CD4-positive, alpha-beta T cell treated with Interleukin-1 beta for 1 hour (primary cell): ENCODE results near the gene CBFA2T2.
"Not testable (repeated sequence)": the region's sequence is repeated elsewhere in the genome, so short reads cannot be mapped to it uniquely, and the experiment has no call there.

ENCODE experiments used
- DNase-seq, 2 donors: peaks; one replicate each; pipeline ENCODE4 v3.0.0-alpha.2; 2020 to 2022

Gene CBFA2T2

DNA sequence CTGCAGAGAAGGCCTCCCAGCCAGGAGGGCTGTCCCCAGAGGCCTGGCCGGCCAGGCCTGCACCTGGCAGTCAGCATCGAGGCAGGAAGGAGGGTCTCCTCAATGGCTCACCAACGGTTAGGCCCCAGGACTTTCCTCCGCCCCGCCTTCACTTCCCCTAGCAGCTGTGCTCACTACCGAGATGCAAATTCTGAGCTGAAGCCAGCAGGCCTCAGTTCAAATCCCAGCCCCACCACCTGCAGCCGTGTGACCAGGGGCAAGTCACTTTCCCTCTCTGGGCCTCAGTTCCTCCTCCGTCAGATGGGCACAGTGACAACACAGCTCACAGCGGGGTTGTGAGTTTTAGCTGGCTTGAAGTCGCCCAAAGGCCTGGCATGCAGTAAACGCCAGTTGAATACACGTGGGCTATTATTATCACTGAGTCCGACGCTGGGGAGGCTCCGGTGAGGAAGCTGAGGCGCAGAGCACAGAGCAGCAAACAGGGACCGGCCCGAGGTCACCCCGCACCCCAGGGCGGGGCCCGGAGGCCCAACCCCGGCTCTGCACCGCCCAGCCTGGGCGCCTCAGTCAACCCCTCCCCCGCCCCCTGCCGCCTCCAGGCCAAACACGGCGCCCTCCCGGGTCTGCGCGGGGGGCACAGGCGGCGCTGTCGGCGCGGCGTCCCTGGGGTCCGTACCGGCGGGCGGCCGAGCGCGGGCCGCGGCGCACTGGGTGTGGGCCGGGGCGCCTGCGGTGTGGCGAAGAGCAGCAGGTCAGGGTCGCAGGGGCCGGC is 195.6 kb downstream of the CBFA2T2 start:
- peak; percentile 38 to 43 for DNase-seq

DNA sequence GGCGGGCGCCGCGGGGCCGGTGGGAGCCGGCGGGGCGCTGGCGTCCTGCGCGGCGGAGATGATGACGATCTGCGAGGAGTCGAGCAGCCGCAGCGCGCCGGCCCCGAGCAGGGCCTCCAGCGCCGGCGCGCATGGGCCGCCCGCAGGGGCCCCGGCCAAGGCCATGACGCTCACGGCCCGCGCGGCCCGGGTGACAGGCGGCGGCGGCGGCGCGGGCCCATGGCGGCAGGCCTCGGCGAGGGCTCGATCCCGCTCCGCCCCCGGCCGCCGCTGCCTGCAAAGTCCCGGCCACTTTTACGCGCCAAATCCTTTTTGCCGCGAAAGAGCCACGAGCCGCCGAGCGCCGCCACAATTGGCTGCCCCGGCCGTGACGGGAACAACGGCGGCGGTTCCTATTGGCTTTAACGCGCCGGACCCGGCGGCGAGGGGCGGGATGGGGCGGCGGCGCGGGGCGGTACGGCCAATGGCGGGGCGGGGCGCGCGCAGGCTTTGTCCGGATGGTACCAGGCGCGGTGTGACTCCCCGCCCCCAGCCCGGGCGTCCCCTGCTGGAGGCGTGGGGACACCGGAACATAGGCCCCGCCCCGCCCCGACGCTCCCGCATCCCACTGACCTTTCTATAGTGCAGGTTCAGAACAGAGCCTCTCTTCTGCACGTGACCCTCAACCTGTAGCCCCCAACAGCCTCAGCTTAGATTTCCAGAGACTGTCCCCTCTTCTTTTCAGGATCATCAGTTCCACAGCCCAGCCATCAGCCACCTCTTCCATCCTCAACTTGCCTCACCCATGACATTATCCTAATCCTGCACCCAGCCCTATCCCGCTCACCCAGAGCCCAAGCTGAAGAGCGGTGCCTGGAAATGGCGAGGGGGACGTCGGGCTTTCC is 196.4 kb downstream of the CBFA2T2 start, which contains the start of gene E2F1:
Gene E2F1, minus strand, starts transcription at position 286 of the 884 bp plus-strand sequence. Its CDS starts 121 bp downstream, at position 165.
- DNase-seq, result peak; percentile 94 to 95

DNA sequence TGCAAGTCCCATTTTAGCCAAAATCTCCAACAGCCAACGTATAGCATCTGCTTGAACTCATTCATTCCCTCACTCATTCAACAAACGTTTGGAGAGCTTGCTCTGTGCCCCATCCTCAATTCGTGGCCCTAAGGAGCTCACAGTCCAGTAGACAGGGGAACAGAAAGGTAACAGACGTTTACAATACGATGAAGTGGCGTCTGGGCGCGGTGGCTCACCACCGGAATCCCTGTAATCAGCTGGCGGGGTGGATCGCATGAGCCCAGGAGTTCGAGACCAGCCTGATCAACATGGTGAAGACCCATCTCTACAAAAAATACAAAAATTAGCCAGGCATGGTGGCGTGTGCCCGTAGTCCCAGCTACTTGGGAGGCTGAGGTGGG is 197.1 kb downstream of the CBFA2T2 start:
- DNase-seq, result no peak

DNA sequence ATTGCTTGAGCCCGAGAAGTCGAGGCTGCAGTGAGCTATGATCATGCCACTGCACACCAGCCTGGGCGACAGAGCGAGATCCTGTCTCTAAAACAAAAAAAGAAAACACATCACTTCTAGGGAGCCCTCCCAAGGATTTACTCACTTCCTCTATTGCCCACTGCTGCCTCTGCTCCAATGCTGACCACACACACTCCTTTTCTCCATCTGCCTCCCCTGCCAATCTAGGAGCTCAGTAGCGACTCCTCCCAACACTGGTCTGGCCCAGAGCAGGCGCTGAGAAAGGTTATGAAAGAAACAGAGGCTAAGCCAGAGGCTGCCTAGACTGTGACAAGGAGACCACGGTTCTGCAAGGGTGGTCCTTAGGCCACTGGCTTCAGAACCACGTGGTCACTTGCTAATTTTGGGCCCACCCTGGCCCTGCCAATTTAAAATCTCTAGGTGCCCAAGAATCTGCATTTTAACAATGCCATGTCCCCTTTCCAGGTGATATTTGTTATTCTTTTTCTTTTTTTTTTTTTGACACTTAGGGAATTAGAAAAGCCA is 197.5 kb downstream of the CBFA2T2 start:
- DNase-seq, result peak in 1 of 2 donors; percentile 25

DNA sequence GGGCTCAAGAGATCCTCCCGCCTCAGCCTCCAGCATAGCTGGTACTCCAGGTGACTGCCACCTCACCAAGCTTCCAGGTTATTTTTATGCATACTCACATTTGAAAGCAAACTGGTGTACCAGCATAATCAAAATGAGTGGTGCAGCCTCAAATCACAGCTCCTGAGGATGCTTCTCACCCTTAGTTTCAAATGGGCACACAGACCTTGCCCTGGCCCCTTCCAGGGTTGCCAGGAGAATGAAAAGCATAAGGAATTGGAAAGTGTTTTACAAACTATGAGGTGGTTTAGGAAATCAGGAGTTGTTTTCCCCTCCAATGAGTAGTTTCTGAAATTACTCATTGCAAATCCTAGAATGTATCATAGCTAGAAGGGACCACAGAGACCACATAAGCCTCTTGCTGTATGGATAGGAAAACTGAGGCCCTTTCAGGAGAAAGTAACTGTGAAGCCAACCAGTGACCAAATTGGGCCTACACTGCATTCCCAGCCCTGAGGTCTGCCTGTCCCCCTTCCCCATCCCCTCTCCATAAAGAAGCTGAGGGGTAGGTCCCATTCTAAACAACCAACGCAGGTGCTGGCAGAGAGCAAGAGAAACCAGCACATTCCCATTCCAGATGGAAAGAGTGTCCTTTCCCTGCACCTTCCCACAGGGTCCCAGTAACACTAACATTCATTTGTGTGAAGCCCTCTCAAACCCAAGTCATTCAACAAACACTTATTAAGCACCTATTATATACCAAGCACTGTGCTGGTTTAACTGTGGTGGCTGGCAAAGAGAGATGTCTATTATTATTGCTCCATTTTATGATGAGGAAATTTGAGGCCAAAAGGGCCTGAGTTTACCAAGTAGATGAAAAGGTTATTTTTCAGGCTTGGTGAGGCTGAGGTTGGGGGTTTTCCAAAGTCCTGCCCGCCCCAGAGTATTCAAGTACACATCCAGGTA is 198.4 kb downstream of the CBFA2T2 start:
- DNase-seq, result no peak

DNA sequence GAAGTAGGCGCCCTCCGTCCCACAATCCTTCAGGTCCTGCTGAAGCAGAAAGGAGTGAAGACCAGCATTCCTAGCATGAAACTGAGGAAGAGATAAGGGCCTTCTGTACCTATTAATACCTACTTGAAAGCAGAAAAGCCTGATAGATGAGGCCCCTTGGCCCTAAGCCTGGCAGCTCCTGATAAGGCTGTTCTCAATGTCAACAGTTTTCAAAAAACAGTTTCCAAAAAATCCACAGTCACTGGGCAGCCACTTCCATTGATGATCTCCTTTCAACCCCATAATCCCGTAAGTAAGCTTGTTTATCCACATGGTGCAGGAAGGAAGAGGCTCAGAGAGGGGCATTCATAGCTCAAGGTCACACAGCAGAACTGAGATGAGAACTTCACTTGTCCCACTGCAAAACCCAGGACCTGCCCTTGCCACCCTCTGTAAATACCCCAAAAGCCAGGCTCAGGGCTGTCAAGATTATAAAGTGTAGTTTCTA is 199.1 kb downstream of the CBFA2T2 start:
- no peak for DNase-seq

DNA sequence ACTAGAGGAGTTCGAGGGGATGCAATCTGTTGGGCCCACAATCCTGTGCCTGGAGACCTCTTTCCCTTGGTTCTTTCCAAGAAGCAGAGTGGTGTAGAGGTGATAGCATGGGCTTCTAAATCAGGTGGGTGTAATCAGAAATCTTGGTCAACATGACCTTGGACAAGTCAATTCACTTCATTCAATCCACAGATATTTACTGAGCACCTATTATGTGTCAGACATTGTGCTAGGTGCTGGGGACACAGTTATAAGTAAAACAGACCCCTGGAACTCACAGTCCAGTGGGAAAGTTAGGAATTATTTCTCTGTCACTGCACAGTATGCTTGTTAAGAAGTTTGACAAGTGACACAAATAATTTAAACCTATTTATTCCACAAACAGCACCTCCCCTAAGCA is 199.6 kb downstream of the CBFA2T2 start:
- no peak for DNase-seq

DNA sequence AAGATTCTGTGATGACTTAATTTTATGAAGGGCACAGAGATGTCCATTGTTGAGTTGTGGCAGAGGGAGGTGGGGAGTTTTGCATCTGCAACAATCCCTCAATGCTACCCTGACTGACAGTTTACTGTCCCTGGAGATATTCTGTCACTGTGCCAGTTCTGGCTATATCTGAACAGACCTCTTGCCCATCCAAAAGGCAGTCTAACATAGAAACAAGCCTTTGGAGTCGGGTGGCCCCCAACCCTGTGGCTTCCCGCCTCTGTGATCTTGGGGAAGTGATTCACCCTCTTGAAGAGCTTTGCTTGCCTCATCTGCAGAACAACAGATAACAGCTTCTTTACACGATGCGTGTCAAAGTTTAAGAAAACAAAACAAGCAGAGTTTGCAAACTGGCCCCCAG is 200.1 kb downstream of the CBFA2T2 start:
- DNase-seq, result peak; percentile 39 to 77

DNA sequence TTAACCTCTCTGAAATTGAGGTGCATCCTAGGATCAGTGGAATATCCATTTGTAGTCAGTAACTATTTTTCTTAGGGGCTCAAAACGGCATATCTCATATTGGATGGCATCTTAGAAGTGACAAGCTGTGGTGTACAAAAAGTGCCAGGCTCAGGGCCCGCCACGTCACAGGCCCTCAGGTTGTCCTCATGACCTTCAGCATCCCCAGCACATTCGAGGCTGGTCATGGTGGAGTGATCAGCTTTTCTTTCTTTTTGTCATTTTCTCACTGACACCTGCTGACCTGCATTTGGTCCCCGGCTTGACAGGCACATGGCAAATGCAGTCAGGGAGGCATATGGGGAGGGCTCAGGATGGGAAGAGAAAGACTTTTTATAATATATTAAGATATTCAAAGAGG is 203.4 kb downstream of the CBFA2T2 start:
- no peak for DNase-seq

DNA sequence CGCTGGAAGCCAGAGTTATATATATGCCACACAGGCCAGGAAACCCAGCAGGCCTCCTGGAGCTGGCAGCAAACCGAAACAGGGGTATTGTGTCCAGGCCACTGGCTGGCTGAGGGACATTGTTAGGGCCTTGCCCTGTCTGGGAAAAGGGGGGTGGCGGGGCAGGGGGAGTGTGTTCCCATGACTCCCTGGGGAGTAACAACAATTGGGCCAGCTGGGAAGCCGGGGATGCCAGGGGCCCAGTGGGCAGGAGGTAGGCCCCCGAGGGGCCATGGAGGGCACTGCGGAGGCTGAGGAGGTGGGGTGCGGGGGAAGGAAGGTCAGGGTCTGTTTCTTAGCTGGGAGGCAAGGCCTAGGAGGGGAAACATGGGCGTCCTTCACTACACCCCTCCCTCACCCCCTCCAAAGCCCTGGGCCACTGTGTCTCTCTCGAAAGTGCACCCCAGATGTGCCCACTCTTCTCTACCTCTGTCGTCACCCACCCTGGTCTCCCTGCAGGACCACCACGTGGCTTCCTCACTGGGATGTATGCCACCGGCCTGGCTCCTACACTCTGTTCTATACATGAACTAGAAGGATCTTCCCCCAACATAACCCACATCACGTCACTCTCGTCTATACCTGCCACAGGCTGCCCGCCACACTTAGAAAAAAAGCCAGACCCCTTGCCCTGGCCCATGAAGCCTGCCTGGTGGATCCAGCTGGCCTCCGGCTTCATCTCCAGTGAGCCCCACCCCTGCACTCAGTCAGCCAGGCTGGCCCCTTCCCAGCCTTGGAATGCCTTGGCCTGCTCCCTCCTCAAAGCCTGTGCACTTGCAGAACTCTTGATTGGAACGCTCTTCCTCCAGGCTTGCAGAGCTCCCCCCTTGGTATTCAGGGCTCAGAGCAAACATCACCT is 204.1 kb downstream of the CBFA2T2 start:
- no peak for DNase-seq

DNA sequence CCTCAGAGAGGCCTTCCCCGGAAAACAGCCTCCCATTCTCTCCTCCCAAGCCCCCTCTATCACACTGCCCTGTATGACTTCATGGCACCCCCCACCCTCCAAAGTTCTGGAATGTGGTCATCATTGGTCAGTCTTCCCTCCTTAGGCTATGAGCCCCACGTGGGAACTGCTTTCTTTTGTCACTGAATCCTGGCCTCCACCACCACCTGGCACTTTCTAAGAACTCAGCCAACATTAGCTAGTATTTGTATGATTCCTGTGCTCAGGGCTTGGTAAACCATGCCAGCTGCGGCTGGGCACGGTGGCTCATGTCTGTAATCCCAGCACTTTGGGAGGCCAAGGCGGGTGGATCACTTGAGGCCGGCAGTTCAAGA is 204.7 kb downstream of the CBFA2T2 start:
- no peak for DNase-seq

DNA sequence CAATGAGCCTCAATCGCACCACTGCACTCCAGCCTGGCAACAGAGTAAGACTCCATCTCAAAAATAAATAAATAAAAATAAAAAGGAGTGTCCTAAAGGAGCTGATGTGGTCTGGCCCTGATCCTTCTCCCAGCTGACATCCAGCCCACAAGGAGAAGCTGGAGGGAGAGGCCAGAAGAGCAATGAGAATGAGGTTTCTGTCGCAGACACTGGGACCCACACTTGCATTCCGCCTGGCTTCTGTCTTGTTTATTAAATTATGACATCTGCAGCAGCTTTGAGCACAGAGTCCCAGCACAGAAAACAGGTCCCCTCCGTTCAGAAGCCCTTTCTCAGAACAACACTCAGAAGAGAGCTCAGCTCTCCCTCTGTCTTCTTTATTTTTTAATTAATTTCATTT is 206.6 kb downstream of the CBFA2T2 start:
- no peak for DNase-seq

DNA sequence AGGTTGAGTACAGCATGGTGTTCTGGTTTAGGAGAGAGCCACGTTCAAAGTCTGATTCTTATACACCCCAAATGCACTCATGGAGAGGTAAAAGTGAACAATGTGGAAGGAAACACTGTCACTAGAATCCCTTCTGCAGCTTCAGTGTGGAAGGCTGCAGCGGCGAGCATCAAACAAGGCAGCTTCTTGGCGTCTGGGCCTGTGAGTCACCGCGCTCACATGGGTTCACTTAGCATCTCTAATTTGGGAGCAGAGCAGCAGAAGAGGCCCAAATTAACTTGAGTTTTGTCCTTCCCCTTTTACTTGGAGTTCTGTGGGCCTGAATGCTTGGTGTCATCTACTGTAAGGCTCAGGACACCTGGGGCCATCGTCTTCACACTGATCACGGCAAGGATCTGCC is 207.2 kb downstream of the CBFA2T2 start:
- DNase-seq, result no peak

DNA sequence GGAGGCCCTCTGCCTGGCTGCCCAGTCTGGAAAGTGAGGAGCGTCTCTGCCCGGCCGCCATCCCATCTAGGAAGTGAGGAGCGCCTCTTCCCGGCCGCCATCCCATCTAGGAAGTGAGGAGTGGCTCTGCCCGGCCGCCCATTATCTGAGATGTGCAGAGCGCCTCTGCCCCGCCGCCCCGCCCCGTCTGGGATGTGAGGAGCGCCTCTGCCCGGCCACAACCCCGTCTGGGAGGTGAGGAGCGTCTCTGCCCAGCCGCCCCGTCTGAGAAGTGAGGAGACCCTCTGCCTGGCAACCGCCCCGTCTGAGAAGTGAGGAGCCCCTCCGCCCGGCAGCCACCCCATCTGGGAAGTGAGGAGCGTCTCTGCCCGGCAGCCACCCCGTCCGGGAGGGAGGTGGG is 209.1 kb downstream of the CBFA2T2 start:
- DNase-seq, result not testable (repeated sequence)
